ENCODE data around the gene RPTN.

RPTN gene

GRCh38 chr1:152110860-152111514 is 48.0 kb downstream of the RPTN start:
- DNase-seq: peak in 1 of 14 donors; percentile 21

DNA sequence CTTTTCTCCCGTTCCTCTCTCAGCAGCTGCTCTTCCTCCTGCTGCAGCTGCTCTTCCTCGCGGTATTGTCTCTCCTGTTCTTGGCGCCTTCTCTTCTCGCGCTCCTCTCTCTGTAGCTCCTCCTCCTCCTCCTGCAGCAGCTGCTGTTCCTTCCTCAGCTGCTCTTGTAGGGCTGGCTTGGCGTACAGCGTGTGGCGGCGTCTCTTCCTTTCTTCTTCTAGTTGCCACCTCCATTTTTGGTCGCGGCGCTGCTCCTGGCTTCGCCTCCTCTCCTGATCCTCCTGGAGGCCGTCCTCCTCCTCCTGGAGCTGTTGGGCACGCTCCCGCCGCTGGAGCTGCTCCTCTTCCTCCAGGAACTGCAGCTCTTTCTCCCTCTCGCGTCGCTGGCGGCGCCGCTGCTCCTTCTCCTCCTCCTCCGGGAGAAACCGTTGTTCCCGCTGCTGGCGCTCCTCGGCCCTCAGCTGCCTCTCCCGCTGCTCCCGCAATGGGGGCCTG is 48.6 kb downstream of the RPTN start:
- no peak for DNase-seq

DNA sequence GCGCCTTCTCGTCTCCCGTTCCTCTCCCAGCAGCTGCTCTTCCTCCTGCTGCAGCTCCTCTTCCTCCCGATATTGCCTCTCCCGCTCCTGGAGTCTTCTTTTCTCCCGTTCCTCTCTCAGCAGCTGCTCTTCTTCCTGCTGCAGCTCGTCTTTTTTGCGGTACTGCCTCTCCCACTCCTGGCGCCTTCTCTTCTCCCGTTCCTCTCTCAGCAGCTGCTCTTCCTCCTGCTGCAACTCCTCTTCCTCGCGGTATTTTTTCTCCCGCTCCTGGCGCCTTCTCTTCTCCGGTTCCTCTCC is 49.1 kb downstream of the RPTN start:
- no peak for DNase-seq

GRCh38 chr1:152109231-152109997 is 49.6 kb downstream of the RPTN start:
- no peak for DNase-seq

DNA sequence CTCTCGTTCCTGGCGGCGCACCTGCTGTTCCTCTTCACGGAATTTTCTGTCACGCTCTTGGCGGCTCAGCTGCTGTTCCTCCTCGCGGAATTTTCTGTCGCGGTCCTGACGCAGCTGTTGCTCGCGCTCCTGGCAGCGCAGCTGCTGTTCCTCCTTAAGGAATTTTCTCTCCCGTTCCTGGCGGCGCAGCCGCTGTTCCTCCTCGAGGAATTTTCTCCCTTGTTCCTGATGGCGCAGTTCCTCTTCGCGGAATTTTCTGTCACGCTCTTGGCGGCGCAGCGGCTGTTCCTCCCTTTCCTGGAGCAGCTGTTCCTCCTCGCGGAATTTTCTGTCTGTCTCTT is 50.2 kb downstream of the RPTN start:
- DNase-seq: no peak

DNA sequence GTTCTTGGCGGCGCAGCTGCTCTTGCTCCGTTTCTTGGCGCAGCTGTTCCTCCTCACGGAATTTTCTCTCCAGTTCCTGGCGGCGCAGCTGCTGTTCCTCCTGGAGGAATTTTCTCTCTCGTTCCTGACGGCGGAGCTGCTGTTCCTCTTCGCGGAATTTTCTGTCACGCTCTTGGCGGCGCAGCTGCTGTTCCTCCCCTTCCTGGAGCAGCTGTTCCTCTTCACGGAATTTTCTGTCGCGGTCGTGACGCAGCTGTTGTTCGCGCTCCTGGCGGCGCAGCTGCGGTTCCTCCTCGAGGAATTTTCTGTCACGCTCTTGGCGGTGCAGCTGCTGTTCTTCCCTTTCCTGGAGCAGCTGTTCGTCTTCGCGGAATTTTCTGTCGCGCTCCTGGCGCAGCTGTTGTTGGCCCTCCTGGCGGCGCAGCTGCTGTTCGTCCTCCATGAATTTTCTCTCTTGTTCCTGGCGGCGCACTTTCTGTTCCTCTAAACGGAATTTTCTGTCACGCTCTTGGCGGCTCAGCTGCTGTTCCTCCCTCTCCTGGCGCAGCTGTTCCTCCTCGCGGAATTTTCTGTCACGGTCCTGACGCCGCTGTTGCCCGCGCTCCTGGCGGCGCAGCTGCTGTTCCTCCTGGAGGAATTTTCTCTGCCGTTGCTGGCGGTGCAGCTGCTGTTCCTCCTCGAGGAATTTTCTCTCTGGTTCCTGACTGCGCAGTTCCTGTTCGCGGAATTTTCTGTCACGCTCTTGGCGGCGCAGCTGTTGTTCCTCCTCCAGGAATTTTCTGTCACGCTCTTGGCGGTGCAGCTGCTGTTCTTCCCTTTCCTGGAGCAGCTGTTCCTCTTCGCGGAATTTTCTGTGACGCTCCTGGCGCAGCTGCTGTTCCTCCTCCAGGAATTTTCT is 50.8 kb downstream of the RPTN start:
- peak in 1 of 14 donors; percentile 0 for DNase-seq

DNA sequence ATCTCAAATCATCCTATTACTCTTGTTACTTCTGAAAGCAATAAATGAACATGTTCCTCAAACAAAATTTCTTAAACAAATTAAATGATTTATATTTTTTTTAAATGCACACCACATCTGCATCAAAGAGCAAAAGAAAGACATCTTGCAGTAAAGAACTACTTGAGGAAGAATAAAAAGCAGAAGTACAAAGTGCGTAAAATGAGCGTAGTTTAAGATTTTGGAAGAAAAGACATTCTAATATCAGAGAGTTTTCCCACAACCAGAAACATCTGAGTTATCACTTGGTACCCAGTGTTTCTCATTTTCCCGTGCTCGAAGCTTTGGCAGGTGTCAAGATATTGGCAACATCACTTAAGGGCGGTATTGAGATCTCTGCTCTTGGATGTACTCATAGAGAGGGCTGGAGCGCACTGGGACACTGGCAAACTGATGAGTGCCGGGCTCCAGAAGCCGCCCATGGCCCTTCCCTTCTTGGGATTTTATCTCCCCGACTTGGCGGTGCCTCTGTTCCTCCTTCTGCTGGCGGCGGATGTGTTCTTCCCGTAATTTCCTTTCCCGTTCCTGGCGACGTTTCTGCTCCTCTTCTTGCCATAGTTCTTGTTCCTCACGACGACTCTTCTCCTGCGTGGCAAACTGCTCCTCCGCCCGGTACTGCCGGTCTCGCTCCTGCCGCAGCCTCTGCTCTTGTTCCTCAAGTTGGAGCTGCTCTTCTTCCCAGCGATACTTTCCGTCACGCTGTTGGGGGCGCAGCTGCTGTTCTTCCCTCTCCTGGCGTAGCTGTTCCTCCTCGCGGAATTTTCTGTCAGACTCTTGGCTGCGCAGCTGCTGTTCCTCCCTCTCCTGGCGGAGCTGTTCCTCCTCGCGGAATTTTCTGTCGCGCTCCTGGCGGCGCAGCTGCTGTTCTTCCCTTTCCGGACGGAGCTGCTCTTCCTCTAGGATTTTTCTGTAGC is 51.7 kb downstream of the RPTN start:
- DNase-seq: no peak

- DNase-seq: no peak
These were observed 54.2 kb downstream of the RPTN start for GRCh38 chr1:152104854-152105253.
